T-cell (primary cell): ENCODE data around the gene TCEA2. TPM values are rescaled to one million over a fixed set of nuclear protein-coding genes. Genes with fewer than 3 reads are reported as not detected.

ENCODE experiments used
- ATAC-seq, 4 experiments: fragments of 200-7000 bp in 3 of 4; fragments of 150-1000 bp in 1 of 4; cut with Tn5 transposase; replicated peaks in 1 of 4; 1 replicate in 3 of 4; 2 replicates in 1 of 4; pipeline ENCODE4 v1.10.0; 2021; ENCODE audit warnings: moderate library complexity in 3 of 4, mild to moderate bottlenecking in 2 of 4, moderate number of reproducible peaks in 1 of 4
- CTCF ChIA-PET, 2 donors: fragments of 300-600 bp; sonication (Branson Sonifier 250); formaldehyde crosslinking; loops; one replicate each; lab custom pipeline; 2022; ENCODE audit warnings: antibody characterized with exemption in 2 of 2; lab: Charles Lee
- POLR2A ChIA-PET, 2 donors: fragments of 300-600 bp; sonication (Branson Sonifier 250); formaldehyde crosslinking; loops; one replicate each; lab custom pipeline; 2022; ENCODE audit warnings: antibody characterized with exemption in 2 of 2; lab: Charles Lee
- DNase-seq, 35 experiments: peaks; one replicate each; pipeline versions ENCODE4 v3.0.0 to v3.0.0-alpha.2; 2013 to 2023
- H3K27ac ChIP-seq: one replicate; pipeline ENCODE4 v1.5.1; 2013; ENCODE audit warnings: low read length
- H3K27me3 ChIP-seq, 2 experiments: replicated peaks in 1 of 2; 1 replicate in 1 of 2; 2 replicates in 1 of 2; pipeline versions ENCODE4 v1.6.1 to v1.7.0; 2013; ENCODE audit warnings: low read length in 1 of 2, mixed read lengths in 1 of 2; ENCODE audit not compliant: control insufficient read depth in 2 of 2, insufficient read depth in 2 of 2; ENCODE audit errors: extremely low read depth in 1 of 2
- H3K36me3 ChIP-seq, 2 donors: 1 replicate in 1 of 2; 2 replicates in 1 of 2; pipeline versions ENCODE4 v1.6.1 to v1.7.0; 2013; ENCODE audit warnings: low read length in 1 of 2; ENCODE audit not compliant: control insufficient read depth in 2 of 2, insufficient read depth in 1 of 2; ENCODE audit errors: extremely low read depth in 1 of 2
- H3K4me1 ChIP-seq, 2 experiments: 1 replicate in 1 of 2; 2 replicates in 1 of 2; pipeline versions ENCODE4 v1.6.1 to v1.7.0; 2013; ENCODE audit warnings: low read length in 2 of 2, mixed read lengths in 1 of 2; ENCODE audit not compliant: insufficient read depth in 2 of 2, control insufficient read depth in 1 of 2; ENCODE audit errors: extremely low read depth in 1 of 2
- H3K4me3 ChIP-seq, 2 donors: 1 replicate in 1 of 2; 2 replicates in 1 of 2; pipeline versions ENCODE4 v1.5.1 to v1.7.0; 2013; ENCODE audit warnings: mild to moderate bottlenecking in 2 of 2, low read length in 1 of 2, moderate library complexity in 1 of 2; ENCODE audit not compliant: control insufficient read depth in 1 of 2; ENCODE audit errors: extremely low read depth in 1 of 2
- H3K9me3 ChIP-seq: 2 replicates; pipeline ENCODE4 v1.7.0; 2013
- H3K27ac Mint-ChIP-seq, 2 donors: one replicate each; pipeline ENCODE4 v1.8.0; 2020 to 2021; ENCODE audit warnings: mild to moderate bottlenecking in 2 of 2, mixed read lengths in 2 of 2
- H3K27me3 Mint-ChIP-seq, 2 donors: one replicate each; pipeline ENCODE4 v1.8.0; 2021 to 2022; ENCODE audit warnings: mixed read lengths in 2 of 2
- H3K36me3 Mint-ChIP-seq: one replicate; pipeline ENCODE4 v1.8.0; 2021; ENCODE audit warnings: mixed read lengths
- H3K4me1 Mint-ChIP-seq, 3 donors: one replicate each; pipeline ENCODE4 v1.8.0; 2020 to 2022; ENCODE audit warnings: mixed read lengths in 3 of 3, mild to moderate bottlenecking in 1 of 3
- H3K4me3 Mint-ChIP-seq, 3 donors: one replicate each; pipeline ENCODE4 v1.8.0; 2020 to 2022; ENCODE audit warnings: mild to moderate bottlenecking in 3 of 3, mixed read lengths in 3 of 3, moderate library complexity in 3 of 3
- H3K9me3 Mint-ChIP-seq, 3 donors: one replicate each; pipeline ENCODE4 v1.8.0; 2020 to 2022; ENCODE audit warnings: mixed read lengths in 3 of 3
- WGBS: methylation state at CpG from one replicate; pipeline ENCODE4 v1.1.5; 2013; ENCODE audit warnings: missing lambda C conversion rate; ENCODE audit not compliant: insufficient coverage; 5-methylcytosine and 5-hydroxymethylcytosine counted together
- total RNA-seq, 35 experiments: library from RNA in 6 of 35; stranded (reverse) in 6 of 35; fragments of 120-200 nt in 1 of 35; gene quantifications; one replicate each; pipeline versions ENCODE4 v1.2.1 to v1.2.4 and lab custom pipeline; 2013 to 2026

TCEA2 gene
- total RNA-seq, 5 donors from 2014 or later (not counting 1 experiment from before 2014, with no cell fraction given), result 25.8 to 49.7 (median 40.1) TPM

- H3K4me3 ChIP-seq, result no peak overlapping the region
- no peak overlapping the region for H3K27ac Mint-ChIP-seq
- DNase-seq (no peak), ATAC-seq (no peak)
- peaks cover 0 to 85% of the 10 kb centered on the region in 2 experiments for H3K27me3 ChIP-seq
- WGBS, result 76% methylated on average over 7 of the region's 11 CpGs
- H3K4me3 Mint-ChIP-seq, result peak overlapping the region in 1 of 3 donors; percentile 55
- peaks cover 4 to 26% (median 19%) of the 10 kb centered on the region in 3 donors for H3K4me1 Mint-ChIP-seq
- no peak overlapping the region for H3K27ac ChIP-seq
- CTCF ChIA-PET, result no interaction called here
- H3K4me1 ChIP-seq, result peaks cover 9 to 27% of the 10 kb centered on the region in 2 experiments
- no peaks in the 10 kb centered on the region for H3K36me3 Mint-ChIP-seq
- POLR2A ChIA-PET, result no interaction called here
- no peaks in the 10 kb centered on the region for H3K9me3 Mint-ChIP-seq
- peaks cover 12 to 57% of the 10 kb centered on the region in 2 donors for H3K27me3 Mint-ChIP-seq
- no peaks in the 10 kb centered on the region for H3K9me3 ChIP-seq
- H3K36me3 ChIP-seq, result no peaks in the 10 kb centered on the region
Observed at GRCh38 chr20:64051033-64051452, 12.0 kb upstream of the TCEA2 start.

GRCh38 chr20:64051561-64052325 lies 11.3 kb upstream of the TCEA2 start:
- H3K27me3 ChIP-seq, result peaks cover 0 to 85% of the 10 kb centered on the region in 2 experiments
- Mint-ChIP-seq H3K4me1 (peaks cover 0 to 20% (median 12%) of the 10 kb centered on the region in 3 donors), H3K36me3 (no peaks in the 10 kb centered on the region), H3K4me3 (peak overlapping the region in 1 of 3 donors; percentile 55), H3K27ac (no peak overlapping the region), H3K27me3 (peaks cover 7 to 50% of the 10 kb centered on the region in 2 donors), H3K9me3 (no peaks in the 10 kb centered on the region)
- peaks cover 9 to 28% of the 10 kb centered on the region in 2 experiments for H3K4me1 ChIP-seq
- DNase-seq (no peak), ATAC-seq (no peak)
- no peak overlapping the region for H3K4me3 ChIP-seq
- no peaks in the 10 kb centered on the region for H3K36me3 ChIP-seq
- H3K27ac ChIP-seq, result no peak overlapping the region
- WGBS, result 84% methylated on average over 8 of the region's 15 CpGs
- ChIA-PET CTCF (interaction anchor here in 1 of 2 donors (0.6 kb wide), 1 partner anchor 156 kb away, joined by 3 read pairs; no protein-coding TSS in a partner anchor), POLR2A (no interaction called here)
- H3K9me3 ChIP-seq, result no peaks in the 10 kb centered on the region

GRCh38 chr20:64052326-64052722 lies 10.7 kb upstream of the TCEA2 start:
- no peak overlapping the region for H3K27ac ChIP-seq
- Mint-ChIP-seq H3K27ac (no peak overlapping the region), H3K27me3 (peaks cover 6 to 44% of the 10 kb centered on the region in 2 donors), H3K4me1 (peaks cover 3 to 22% (median 9%) of the 10 kb centered on the region in 3 donors), H3K4me3 (no peak overlapping the region), H3K9me3 (no peaks in the 10 kb centered on the region), H3K36me3 (no peaks in the 10 kb centered on the region)
- H3K36me3 ChIP-seq, result no peaks in the 10 kb centered on the region
- no peak for DNase-seq
- H3K4me1 ChIP-seq, result peaks cover 8 to 34% of the 10 kb centered on the region in 2 experiments
- 90% methylated on average over 7 of the region's 10 CpGs for WGBS
- CTCF ChIA-PET, result interaction anchor here in 1 of 2 donors (0.6 kb wide), 1 partner anchor 157 kb away, joined by 3 read pairs; no protein-coding TSS in a partner anchor
- POLR2A ChIA-PET, result no interaction called here
- no peak for ATAC-seq
- peaks cover 0 to 85% of the 10 kb centered on the region in 2 experiments for H3K27me3 ChIP-seq
- H3K9me3 ChIP-seq, result no peaks in the 10 kb centered on the region
- no peak overlapping the region for H3K4me3 ChIP-seq

GRCh38 chr20:64052987-64053840 lies 9.8 kb upstream of the TCEA2 start:
- no peak overlapping the region for H3K27ac ChIP-seq
- Mint-ChIP-seq H3K4me1 (peaks cover 10 to 30% (median 10%) of the 10 kb centered on the region in 3 donors), H3K27me3 (peaks cover 6 to 40% of the 10 kb centered on the region in 2 donors), H3K36me3 (no peaks in the 10 kb centered on the region), H3K27ac (peak overlapping the region in 1 of 2 donors; percentile 57), H3K4me3 (no peak overlapping the region), H3K9me3 (no peaks in the 10 kb centered on the region)
- peaks cover 3 to 38% of the 10 kb centered on the region in 2 experiments for H3K4me1 ChIP-seq
- peaks cover 0 to 85% of the 10 kb centered on the region in 2 experiments for H3K27me3 ChIP-seq
- DNase-seq, result no peak
- no peaks in the 10 kb centered on the region for H3K9me3 ChIP-seq
- H3K4me3 ChIP-seq, result no peak overlapping the region
- POLR2A ChIA-PET, result no interaction called here
- WGBS, result 89% methylated on average over 31 of the region's 33 CpGs
- no peak for ATAC-seq
- no peaks in the 10 kb centered on the region for H3K36me3 ChIP-seq
- CTCF ChIA-PET, result no interaction called here

GRCh38 chr20:64053841-64054661 lies 8.9 kb upstream of the TCEA2 start:
- H3K4me3 ChIP-seq, result no peak overlapping the region
- H3K27ac Mint-ChIP-seq, result peak overlapping the region in 1 of 2 donors; percentile 57

More at GRCh38 chr20:64053841-64054661, 8.9 kb upstream of the TCEA2 start:
- H3K4me1 ChIP-seq, result peaks cover 3 to 38% of the 10 kb centered on the region in 2 experiments
- DNase-seq (no peak), ATAC-seq (no peak)
- Mint-ChIP-seq H3K36me3 (no peaks in the 10 kb centered on the region), H3K4me3 (no peak overlapping the region), H3K9me3 (no peaks in the 10 kb centered on the region), H3K4me1 (peaks cover 11 to 31% (median 13%) of the 10 kb centered on the region in 3 donors), H3K27me3 (peaks cover 6 to 39% of the 10 kb centered on the region in 2 donors)
- ChIA-PET POLR2A (interaction anchor here in 1 of 2 donors (0.7 kb wide), 1 partner anchor 54 kb away, joined by 3 read pairs; no protein-coding TSS in a partner anchor), CTCF (interaction anchor here in 1 of 2 donors (1.2 kb wide), 1 partner anchor 15 kb away, joined by 5 read pairs; no protein-coding TSS in a partner anchor)
- H3K27ac ChIP-seq, result no peak overlapping the region
- peaks cover 0 to 85% of the 10 kb centered on the region in 2 experiments for H3K27me3 ChIP-seq
- WGBS, result 60% methylated on average over 12 of the region's 17 CpGs
- no peaks in the 10 kb centered on the region for H3K9me3 ChIP-seq
- H3K36me3 ChIP-seq, result no peaks in the 10 kb centered on the region
